Nephron (organoid): Measurements from ENCODE around the gene ITGA11.
A peak's percentile ranks its signal among the peaks of the same experiment; 100 is the strongest.

Experiments used
- H3K27ac Mint-ChIP-seq, 3 experiments: 2 replicates each; pipeline ENCODE4 v1.8.0; 2020; ENCODE audit warnings: mixed read lengths in 3 of 3, mild to moderate bottlenecking in 2 of 3, moderate library complexity in 1 of 3
- H3K27me3 Mint-ChIP-seq: 2 replicates; pipeline ENCODE4 v1.8.0; 2021; ENCODE audit warnings: low read depth, mild to moderate bottlenecking, moderate library complexity, mixed read lengths
- H3K36me3 Mint-ChIP-seq: 2 replicates; pipeline ENCODE4 v1.8.0; 2020; ENCODE audit warnings: low read depth, mixed read lengths
- H3K4me1 Mint-ChIP-seq: 2 replicates; pipeline ENCODE4 v1.8.0; 2020; ENCODE audit warnings: mixed read lengths
- H3K4me3 Mint-ChIP-seq, 3 experiments: 2 replicates each; pipeline ENCODE4 v1.8.0; 2020; ENCODE audit warnings: mild to moderate bottlenecking in 3 of 3, mixed read lengths in 3 of 3, moderate library complexity in 2 of 3
- H3K9me3 Mint-ChIP-seq: 2 replicates; pipeline ENCODE4 v1.8.0; 2020; ENCODE audit warnings: mixed read lengths
- CTCF ChIP-seq, 3 experiments: fragments of 200-600 bp; sonication (generic); IDR thresholded peaks; one replicate each; pipeline ENCODE4 v1.5.0; 2021; ENCODE audit warnings: antibody characterized with exemption in 3 of 3; ENCODE audit not compliant: unreplicated experiment in 3 of 3

Gene ITGA11

GRCh38 chr15:68414206-68414555 is 17.8 kb downstream of the ITGA11 start:
- Mint-ChIP-seq H3K4me3 (no peak overlapping the region), H3K4me1 (peaks cover 57% of the 10 kb centered on the region), H3K27me3 (peaks cover 13% of the 10 kb centered on the region), H3K9me3 (no peaks in the 10 kb centered on the region), H3K36me3 (no peaks in the 10 kb centered on the region), H3K27ac (no peak overlapping the region)
- TF ChIP-seq CTCF (IDR thresholded peaks at IDR 0.05; ENCODE audit: unreplicated experiment in 3 of 3) = no peak

- peaks cover 51% of the 10 kb centered on the region for H3K4me1 Mint-ChIP-seq
- no peaks in the 10 kb centered on the region for H3K36me3 Mint-ChIP-seq
- H3K9me3 Mint-ChIP-seq = no peaks in the 10 kb centered on the region
- H3K27ac Mint-ChIP-seq = peak overlapping the region in 1 of 3 experiments; percentile 44
- no peak for TF ChIP-seq CTCF (IDR thresholded peaks at IDR 0.05; ENCODE audit: unreplicated experiment in 3 of 3)
- H3K4me3 Mint-ChIP-seq = peak overlapping the region in 1 of 3 experiments; percentile 5
- peaks cover 13% of the 10 kb centered on the region for H3K27me3 Mint-ChIP-seq
Observed at GRCh38 chr15:68413363-68414205, 18.4 kb downstream of the ITGA11 start.

GRCh38 chr15:68412218-68412617 is 19.7 kb downstream of the ITGA11 start:
- Mint-ChIP-seq H3K4me1 (peaks cover 42% of the 10 kb centered on the region), H3K9me3 (no peaks in the 10 kb centered on the region), H3K27me3 (peaks cover 13% of the 10 kb centered on the region), H3K4me3 (no peak overlapping the region), H3K36me3 (no peaks in the 10 kb centered on the region), H3K27ac (no peak overlapping the region)
- no peak for TF ChIP-seq CTCF (IDR thresholded peaks at IDR 0.05; ENCODE audit: unreplicated experiment in 3 of 3)

- H3K36me3 Mint-ChIP-seq = no peaks in the 10 kb centered on the region
- peak overlapping the region in 1 of 3 experiments; percentile 34 for H3K27ac Mint-ChIP-seq
- H3K4me3 Mint-ChIP-seq = no peak overlapping the region
- no peak for TF ChIP-seq CTCF (IDR thresholded peaks at IDR 0.05; ENCODE audit: unreplicated experiment in 3 of 3)
- H3K4me1 Mint-ChIP-seq = peaks cover 40% of the 10 kb centered on the region
- no peaks in the 10 kb centered on the region for H3K9me3 Mint-ChIP-seq
- H3K27me3 Mint-ChIP-seq = peaks cover 13% of the 10 kb centered on the region
Observed at GRCh38 chr15:68411735-68412134, 20.2 kb downstream of the ITGA11 start.

- Mint-ChIP-seq H3K4me1 (peaks cover 40% of the 10 kb centered on the region), H3K9me3 (no peaks in the 10 kb centered on the region)
- TF ChIP-seq CTCF (IDR thresholded peaks at IDR 0.05; ENCODE audit: unreplicated experiment in 3 of 3) = no peak
Observed at GRCh38 chr15:68411343-68411675, 20.7 kb downstream of the ITGA11 start.

More at GRCh38 chr15:68411343-68411675, 20.7 kb downstream of the ITGA11 start:
- Mint-ChIP-seq H3K27me3 (peaks cover 13% of the 10 kb centered on the region), H3K4me3 (no peak overlapping the region), H3K27ac (peak overlapping the region in 1 of 3 experiments; percentile 34), H3K36me3 (no peaks in the 10 kb centered on the region)
